GM12878 (cell line): ENCODE results near the gene ZSCAN26. TPM values are rescaled to one million over a fixed set of nuclear protein-coding genes. Genes with fewer than 3 reads are reported as not detected.

Source experiments
- ATAC-seq: fragments of 200-7000 bp; cut with Tn5 transposase; 3 replicates; pipeline ENCODE4 v1.9.1; 2020; ENCODE audit warnings: mild to moderate bottlenecking, moderate library complexity
- BruUV-seq: library from RNA; stranded (reverse); fragments of 400-500 nt; replicated peaks from 2 replicates; lab custom pipeline; 2021; lab: Mats Ljungman, UMichigan
- CTCF ChIA-PET: fragments of 300-600 bp; sonication (Branson Sonifier 250); formaldehyde crosslinking; extraction: SDS; loops from one replicate; lab custom pipeline; 2021; ENCODE audit warnings: inconsistent platforms; lab: Yijun Ruan, JAX
- POLR2A ChIA-PET: fragments of 350-600 bp; formaldehyde crosslinking; extraction: SDS; loops from one replicate; lab custom pipeline; 2021; ENCODE audit warnings: inconsistent platforms; lab: Charles Lee
- RAD21 ChIA-PET: fragments of 300-600 bp; sonication (Branson Sonifier 250); formaldehyde crosslinking; loops from one replicate; lab custom pipeline; 2023; ENCODE audit warnings: antibody characterized with exemption; ENCODE audit not compliant: unreplicated experiment; lab: Charles Lee
- SMC1A ChIA-PET: fragments of 300-600 bp; sonication (Branson Sonifier 250); formaldehyde crosslinking; loops from one replicate; lab custom pipeline; 2023; ENCODE audit not compliant: unreplicated experiment, uncharacterized antibody; lab: Charles Lee
- DNase-seq: peaks from one replicate; pipeline ENCODE4 v3.0.0-alpha.2; 2011; ENCODE audit warnings: low read depth, low spot score
- FAIRE-seq: peaks from 3 replicates; lab custom pipeline; 2011; peaks lifted over from hg19 to GRCh38; lab: Jason Lieb, UNC
- H2AFZ ChIP-seq: 2 replicates; pipeline ENCODE4 v1.6.0; 2011; ENCODE audit warnings: low read depth, low read length, control low read depth; ENCODE audit not compliant: control insufficient read depth
- H3K27ac ChIP-seq: 2 replicates; pipeline ENCODE4 v1.5.1; 2011; ENCODE audit warnings: control low read depth; ENCODE audit not compliant: control insufficient read depth, insufficient read depth
- H3K27me3 ChIP-seq, 2 experiments: replicated peaks in 1 of 2; 2 replicates each; pipeline versions ENCODE4 v1.6.0 to v1.6.1; 2011; ENCODE audit warnings: low read length in 1 of 2; ENCODE audit not compliant: control insufficient read depth in 2 of 2, insufficient read depth in 2 of 2
- H3K36me3 ChIP-seq, 2 experiments: 2 replicates each; pipeline ENCODE4 v1.5.1; 2011; ENCODE audit warnings: low read length in 1 of 2; ENCODE audit not compliant: control insufficient read depth in 2 of 2, insufficient read depth in 2 of 2
- H3K4me1 ChIP-seq: 2 replicates; pipeline ENCODE4 v1.6.1; 2011; ENCODE audit warnings: mild to moderate bottlenecking, low read length, moderate library complexity, mixed read lengths; ENCODE audit not compliant: control insufficient read depth, insufficient read depth
- H3K4me2 ChIP-seq: 2 replicates; pipeline ENCODE4 v1.6.0; 2011; ENCODE audit warnings: control low read depth; ENCODE audit not compliant: control insufficient read depth, insufficient read depth
- H3K4me3 ChIP-seq: fragments of 200-600 bp; sonication (generic); 2 replicates; pipeline ENCODE4 v1.5.1; 2016
- H3K79me2 ChIP-seq: 2 replicates; pipeline ENCODE4 v1.6.0; 2011; ENCODE audit warnings: low read length; ENCODE audit not compliant: control insufficient read depth, insufficient read depth
- H3K9ac ChIP-seq: 2 replicates; pipeline ENCODE4 v1.8.0; 2011; ENCODE audit warnings: low read length, control low read depth, mixed read lengths; ENCODE audit not compliant: control insufficient read depth, insufficient read depth
- H3K9me3 ChIP-seq: replicated peaks from 3 replicates; pipeline ENCODE4 v1.5.1; 2011; ENCODE audit warnings: mild to moderate bottlenecking, low read length; ENCODE audit not compliant: control insufficient read depth, insufficient read depth
- H4K20me1 ChIP-seq: 2 replicates; pipeline ENCODE4 v1.6.0; 2011; ENCODE audit not compliant: control insufficient read depth, insufficient read depth
- ATF7 ChIP-seq: fragments of 450-650 bp; IDR thresholded peaks from 2 replicates; pipeline ENCODE4 v1.6.1; 2016; ENCODE audit warnings: low read depth, mild to moderate bottlenecking
- BCL11A ChIP-seq: IDR thresholded peaks from 2 replicates; pipeline ENCODE4 v1.6.1; 2011; ENCODE audit warnings: low read depth, low read length
- BMI1 ChIP-seq: fragments of 450-650 bp; IDR thresholded peaks from 2 replicates; pipeline ENCODE4 v1.6.1; 2016; ENCODE audit warnings: mild to moderate bottlenecking, moderate library complexity, borderline replicate concordance
- BRCA1 ChIP-seq: IDR thresholded peaks from 2 replicates; pipeline ENCODE4 v1.6.1; 2011; ENCODE audit warnings: low read depth, low read length, improper control_type of control experiment
- CBX5 ChIP-seq: sonication (generic); IDR thresholded peaks from 2 replicates; pipeline ENCODE4 v1.6.1; 2016; ENCODE audit warnings: low read depth, moderate library complexity, mild to moderate bottlenecking, inconsistent platforms
- JUND ChIP-seq: IDR thresholded peaks from 2 replicates; pipeline ENCODE4 v1.6.1; 2012; ENCODE audit warnings: low read depth, mild to moderate bottlenecking, low read length, improper control_type of control experiment, moderate library complexity
- SMARCA5 ChIP-seq: fragments of 450-650 bp; IDR thresholded peaks from 2 replicates; pipeline ENCODE4 v1.6.1; 2017; ENCODE audit warnings: mild to moderate bottlenecking
- SUPT20H ChIP-seq: IDR thresholded peaks from 2 replicates; pipeline ENCODE4 v1.6.1; 2011; ENCODE audit warnings: low read depth, mild to moderate bottlenecking, low read length, moderate library complexity, borderline replicate concordance; ENCODE audit not compliant: control insufficient read depth
- TAF1 ChIP-seq: IDR thresholded peaks from 2 replicates; pipeline ENCODE4 v1.6.1; 2011; ENCODE audit warnings: mild to moderate bottlenecking, low read depth, low read length, borderline replicate concordance
- TCF12 ChIP-seq: IDR thresholded peaks from 2 replicates; pipeline ENCODE4 v1.6.1; 2011; ENCODE audit warnings: low read depth, mild to moderate bottlenecking, low read length
- WGBS: methylation state at CpG from one replicate; pipeline ENCODE4 v1.1.6; 2016; ENCODE audit warnings: low lambda C conversion rate; ENCODE audit not compliant: insufficient replicate concordance, insufficient coverage; ENCODE audit errors: missing lambda C conversion rate; 5-methylcytosine and 5-hydroxymethylcytosine counted together
- in situ Hi-C: fragments of 300-500 bp; cut with MboI; formaldehyde crosslinking; loops from 9 replicates; pipeline ENCODE4 v1.14.3; 2018; ENCODE audit warnings: mixed read lengths
- intact Hi-C: fragments of 100-400 bp; cut with micrococcal nuclease; formaldehyde crosslinking; loops from one replicate; pipeline ENCODE4 v1.14.2; 2022; ENCODE audit not compliant: unreplicated experiment
- polyA plus RNA-seq, 11 experiments: library from polyadenylated mRNA; depleted of rRNA in 4 of 11; unstranded in 6 of 11; stranded (reverse) in 5 of 11; fragments of >200 nt; fragmentation: Nextera tagmentation in 4 of 11; fragmentation: Illumina TruSeq in 1 of 11; extraction: Ambion mirVana in 4 of 11; extraction: Trizol in 1 of 11; gene quantifications; 1 replicate in 1 of 11; 2 replicates in 10 of 11; pipeline versions ENCODE4 v1.2.1 to v1.2.3, GENCODE V29; 2011 to 2016; ENCODE audit warnings: inconsistent platforms in 2 of 11, missing spikeins in 2 of 11, low read depth in 1 of 11
- total RNA-seq, 4 experiments: library from RNA; depleted of rRNA in 3 of 4; stranded (reverse); fragments of >200 nt in 3 of 4; fragmentation: Illumina TruSeq in 1 of 4; extraction: Trizol in 1 of 4; gene quantifications; 2 replicates each; pipeline versions ENCODE4 v1.2.1 to v1.2.3, GENCODE V29; 2013 to 2021
- TF ChIP-seq, protein P1 (sequence below): fragments of 450-650 bp; IDR thresholded peaks from 2 replicates; pipeline ENCODE4 v1.6.1; 2018; ENCODE audit warnings: borderline replicate concordance, mild to moderate bottlenecking; ENCODE audit not compliant: partially characterized antibody

The ZSCAN26 gene
- total and polyA plus RNA-seq, 10 of the 15 experiments (the other 5 are each of a cell fraction or from before 2014, with no cell fraction given), result 4.5 to 13.3 (median 6.5) TPM

DNA sequence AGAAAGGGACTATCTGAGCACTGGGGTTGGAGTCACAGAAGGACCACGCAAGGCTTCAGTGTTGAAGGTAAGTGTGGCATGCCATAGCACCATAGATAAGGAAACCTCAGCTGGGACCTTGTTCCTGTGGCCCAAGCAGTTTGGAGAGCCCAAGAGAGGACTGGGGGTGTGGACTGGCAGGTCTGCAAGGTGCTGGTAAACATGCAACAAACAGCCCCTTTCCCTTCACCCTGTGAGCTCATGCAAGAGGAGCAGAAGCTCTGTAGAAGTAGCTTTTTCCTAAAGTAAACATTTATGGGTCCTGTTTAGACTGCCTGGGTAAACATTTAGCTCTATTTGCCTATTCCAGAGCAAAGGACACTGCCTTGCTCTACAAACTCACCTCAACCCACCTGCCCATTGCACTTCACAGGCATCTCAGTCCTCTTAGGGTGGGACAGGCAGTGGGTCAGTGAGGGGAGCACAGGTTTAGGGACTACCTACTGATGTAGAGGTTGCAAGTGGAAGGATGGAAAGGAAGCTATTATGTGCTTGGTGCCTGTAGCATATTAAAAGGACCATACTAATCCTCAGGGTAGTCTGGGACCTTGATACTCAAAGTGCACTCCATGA, 57.0 kb downstream of the ZSCAN26 start:
- TF ChIP-seq CBX5, result no peak
- TF ChIP-seq BRCA1, result no peak
- no peak for TF ChIP-seq SUPT20H
- TF ChIP-seq SMARCA5, result no peak
- TF ChIP-seq, protein P1, sequence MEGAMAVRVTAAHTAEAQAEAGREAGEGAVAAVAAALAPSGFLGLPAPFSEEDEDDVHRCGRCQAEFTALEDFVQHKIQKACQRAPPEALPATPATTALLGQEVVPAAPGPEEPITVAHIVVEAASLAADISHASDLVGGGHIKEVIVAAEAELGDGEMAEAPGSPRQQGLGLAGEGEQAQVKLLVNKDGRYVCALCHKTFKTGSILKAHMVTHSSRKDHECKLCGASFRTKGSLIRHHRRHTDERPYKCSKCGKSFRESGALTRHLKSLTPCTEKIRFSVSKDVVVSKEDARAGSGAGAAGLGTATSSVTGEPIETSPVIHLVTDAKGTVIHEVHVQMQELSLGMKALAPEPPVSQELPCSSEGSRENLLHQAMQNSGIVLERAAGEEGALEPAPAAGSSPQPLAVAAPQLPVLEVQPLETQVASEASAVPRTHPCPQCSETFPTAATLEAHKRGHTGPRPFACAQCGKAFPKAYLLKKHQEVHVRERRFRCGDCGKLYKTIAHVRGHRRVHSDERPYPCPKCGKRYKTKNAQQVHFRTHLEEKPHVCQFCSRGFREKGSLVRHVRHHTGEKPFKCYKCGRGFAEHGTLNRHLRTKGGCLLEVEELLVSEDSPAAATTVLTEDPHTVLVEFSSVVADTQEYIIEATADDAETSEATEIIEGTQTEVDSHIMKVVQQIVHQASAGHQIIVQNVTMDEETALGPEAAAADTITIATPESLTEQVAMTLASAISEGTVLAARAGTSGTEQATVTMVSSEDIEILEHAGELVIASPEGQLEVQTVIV, result no peak
- TF ChIP-seq JUND, result no peak
- TF ChIP-seq BCL11A, result no peak
- no peak for TF ChIP-seq TAF1
- TF ChIP-seq ATF7, result no peak
- no peak for TF ChIP-seq TCF12
- no peak for TF ChIP-seq BMI1
- FAIRE-seq (no peak), DNase-seq (no peak), ATAC-seq (no peak)
- no TSS peak for BruUV-seq
- RAD21 ChIA-PET, result no interaction called here
- no peaks in the 10 kb centered on the region for H4K20me1 ChIP-seq
- no peak overlapping the region for H3K9ac ChIP-seq
- no peaks in the 10 kb centered on the region for H3K4me1 ChIP-seq
- POLR2A ChIA-PET, result interaction anchor here (0.8 kb wide), 1 partner anchor 26 kb away, joined by 4 read pairs; no protein-coding TSS in a partner anchor
- in situ Hi-C loops (no loop called here), intact Hi-C loops (no loop called here)
- H3K9me3 ChIP-seq, result peaks cover 15% of the 10 kb centered on the region
- no peak overlapping the region for H3K27ac ChIP-seq
- H3K36me3 ChIP-seq, result peaks cover 0 to 7% of the 10 kb centered on the region in 2 experiments; a peak in 1 of 4 replicates
- CTCF ChIA-PET, result interaction anchor here (0.9 to 1.1 kb wide), 2 partner anchors 11 to 162 kb away, joined by 3 to 5 read pairs; partner anchors contain the start of gene ZSCAN31
- SMC1A ChIA-PET, result interaction anchor here (0.8 to 2.0 kb wide), 3 partner anchors 10 to 32 kb away, joined by 3 to 4 read pairs (median 4); no protein-coding TSS in a partner anchor
- H2AFZ ChIP-seq, result no peak overlapping the region
- 100% methylated on average over 1 of the region's 1 CpG for WGBS
- H3K4me2 ChIP-seq, result no peak overlapping the region
- no peaks in the 10 kb centered on the region for H3K79me2 ChIP-seq
- H3K27me3 ChIP-seq, result no peaks in the 10 kb centered on the region
- no peak overlapping the region for H3K4me3 ChIP-seq
